HG02885 (cell line): ENCODE data around the gene KRTAP19-6.
"Not testable (repeated sequence)": the region's sequence is repeated elsewhere in the genome, so short reads cannot be mapped to it uniquely, and the experiment has no call there.

Experiments
- ATAC-seq: cut with Tn5 transposase; IDR thresholded peaks from one replicate; pipeline ENCODE4 v1.9.1; 2021; ENCODE audit warnings: mild to moderate bottlenecking; ENCODE audit not compliant: unreplicated experiment, poor library complexity

KRTAP19-6 gene, protein sequence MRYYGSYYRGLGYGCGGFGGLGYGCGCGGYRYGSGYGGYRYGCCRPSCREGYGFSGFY

DNA sequence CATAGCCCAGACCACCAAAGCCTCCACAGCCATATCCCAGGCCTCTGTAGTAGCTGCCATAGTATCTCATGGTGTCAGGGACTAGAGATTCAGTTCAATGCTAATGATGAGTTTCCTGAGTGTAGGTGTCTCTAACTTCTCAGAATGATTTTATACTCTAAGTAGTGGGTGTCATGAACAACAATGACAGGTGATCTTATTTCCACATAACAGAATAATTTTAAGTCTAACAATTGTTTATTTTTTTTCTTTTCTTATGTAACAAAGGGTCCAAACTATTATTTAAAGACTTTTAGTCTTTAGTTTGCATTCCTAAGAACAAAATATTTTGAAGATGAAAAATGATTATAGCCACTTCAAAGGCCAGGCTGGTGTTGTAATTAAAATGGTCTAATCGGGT, at the start of gene KRTAP19-6:
KRTAP19-6 (minus strand) TSS at position 101 of the 400 bp plus-strand sequence; CDS start at position 70, 31 bp downstream.
- no peak for ATAC-seq

GRCh38 chr21:30590297-30590696, 48.6 kb upstream of the KRTAP19-6 start, which contains the start of gene KRTAP22-2:
Gene KRTAP22-2 (minus strand): TSS chr21:30590397.
- no peak for ATAC-seq

DNA sequence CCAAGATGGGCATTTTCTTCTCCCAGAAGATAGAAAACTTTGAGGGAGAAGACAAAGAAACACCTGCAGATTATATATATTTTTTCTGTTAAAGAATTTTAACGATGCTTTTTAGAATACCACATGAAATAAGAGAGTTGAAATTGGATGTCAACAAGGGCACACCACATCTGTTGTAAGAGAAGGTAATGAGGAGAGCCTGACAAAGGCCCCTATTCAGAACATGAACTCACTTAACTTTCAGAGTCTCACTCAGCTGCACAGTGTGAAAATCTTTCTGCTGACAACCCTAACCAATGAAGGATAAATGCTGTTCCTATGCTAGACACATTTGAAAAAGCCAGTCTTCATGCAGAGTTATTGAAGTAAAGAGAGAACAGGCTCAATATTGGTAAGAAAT, 41.2 kb upstream of the KRTAP19-6 start:
- ATAC-seq = no peak

GRCh38 chr21:30580132-30580531, 38.5 kb upstream of the KRTAP19-6 start:
- ATAC-seq = no peak

- ATAC-seq = no peak
These were observed 37.7 kb upstream of the KRTAP19-6 start for GRCh38 chr21:30579346-30579745.

- ATAC-seq = no peak
These were observed 36.1 kb upstream of the KRTAP19-6 start for GRCh38 chr21:30577766-30578165.

- ATAC-seq = no peak
These were observed 26.0 kb upstream of the KRTAP19-6 start for GRCh38 chr21:30567617-30568016.

- no peak for ATAC-seq
These were observed 22.0 kb upstream of the KRTAP19-6 start for GRCh38 chr21:30563630-30564029.

GRCh38 chr21:30563072-30563471, 21.4 kb upstream of the KRTAP19-6 start:
- no peak for ATAC-seq

GRCh38 chr21:30561957-30562356, 20.3 kb upstream of the KRTAP19-6 start:
- ATAC-seq = no peak

- no peak for ATAC-seq
These were observed 19.7 kb upstream of the KRTAP19-6 start, which contains the start of gene KRTAP19-7 for GRCh38 chr21:30561264-30561895. Gene KRTAP19-7 (minus strand): TSS chr21:30561314. CDS start chr21:30561289, 25 bp downstream.

- ATAC-seq = no peak
These were observed 13.4 kb upstream of the KRTAP19-6 start for GRCh38 chr21:30555095-30555494.

DNA sequence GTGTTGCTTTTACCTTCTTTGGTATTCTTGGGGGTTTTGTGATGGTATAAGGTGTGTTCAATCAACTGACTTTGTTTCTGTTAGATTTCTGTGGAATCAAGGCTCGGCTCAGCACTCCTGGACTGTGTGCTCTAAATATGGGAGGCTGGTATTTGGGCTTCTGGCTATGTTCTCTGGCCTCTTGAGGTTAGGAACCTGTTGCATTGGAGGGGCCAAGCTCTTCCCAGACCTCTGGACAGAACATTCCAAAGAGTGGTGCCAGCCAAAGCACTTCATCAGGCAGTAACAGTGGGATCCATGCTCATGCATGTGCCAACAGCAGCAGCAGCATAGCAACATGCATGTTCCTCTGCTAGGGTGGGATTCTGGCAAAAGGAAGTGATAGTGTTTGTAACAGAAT, 11.1 kb upstream of the KRTAP19-6 start:
- ATAC-seq = no peak

- no peak for ATAC-seq
These were observed 22.8 kb downstream of the KRTAP19-6 start for GRCh38 chr21:30518876-30519275.

DNA sequence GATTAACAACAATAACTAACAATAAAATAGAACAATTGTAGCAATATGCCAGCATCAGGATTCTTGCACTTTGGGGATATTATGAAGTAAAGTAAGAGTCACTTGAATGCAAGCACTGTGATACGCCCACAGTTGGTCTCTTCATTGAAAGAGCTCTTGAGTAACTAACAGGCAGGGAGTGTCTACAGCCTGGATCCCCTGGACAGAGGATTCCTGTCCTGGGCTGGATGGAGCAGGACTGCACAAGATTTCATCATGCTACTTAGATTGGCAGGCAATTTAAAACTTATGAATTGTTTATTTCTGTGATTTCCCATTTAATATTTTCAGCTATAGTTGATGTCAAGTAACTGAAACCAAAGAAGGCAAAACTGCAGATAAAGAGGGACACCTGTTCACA, 26.0 kb downstream of the KRTAP19-6 start:
- no peak for ATAC-seq

GRCh38 chr21:30505621-30506205, 36.0 kb downstream of the KRTAP19-6 start:
- ATAC-seq = not testable (repeated sequence)

- no peak for ATAC-seq
These were observed 39.6 kb downstream of the KRTAP19-6 start, which contains the start of gene KRTAP19-5 for GRCh38 chr21:30502041-30502440. Gene KRTAP19-5 (minus strand): TSS chr21:30502141. CDS start chr21:30502090, 51 bp downstream.

DNA sequence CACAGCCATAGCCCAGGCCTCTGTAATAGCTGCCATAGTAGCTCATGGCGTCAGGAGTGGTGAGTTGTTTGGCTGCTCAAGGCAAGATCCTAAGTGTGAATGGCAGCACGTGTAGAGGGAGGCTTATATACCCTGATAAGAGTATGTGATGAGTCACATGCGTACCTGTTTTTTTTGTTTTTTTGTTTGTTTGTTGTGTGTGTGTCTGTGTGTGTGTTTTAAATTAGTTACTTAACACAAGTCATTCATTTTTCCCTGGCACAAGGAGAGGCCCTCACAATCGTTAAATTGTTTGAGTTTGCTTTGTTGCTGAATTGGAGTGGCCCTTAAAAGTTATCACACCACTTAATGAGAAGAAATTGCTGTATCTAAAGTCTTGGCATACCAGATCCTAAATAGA, 44.6 kb downstream of the KRTAP19-6 start, which contains the start of gene KRTAP19-4:
KRTAP19-4 (minus strand) TSS at position 101 of the 400 bp plus-strand sequence; CDS start at position 46, 55 bp downstream.
- ATAC-seq = no peak

- ATAC-seq = no peak
These were observed 49.7 kb downstream of the KRTAP19-6 start, which contains the start of gene KRTAP19-3 for GRCh38 chr21:30491963-30492428. Gene KRTAP19-3 (minus strand): TSS chr21:30492013. CDS start chr21:30491957, 56 bp downstream.
